Colonic mucosa (tissue), 4 donors: ENCODE data around the gene SPOCK3. TPM values are rescaled to one million over a fixed set of nuclear protein-coding genes. Genes with fewer than 3 reads are reported as not detected.

Experiments
- DNase-seq: peaks from one replicate; pipeline ENCODE4 v3.0.0-alpha.2; 2020
- H3K27ac ChIP-seq: fragments of 200-600 bp; one replicate; pipeline ENCODE4 v1.8.0; 2021
- H3K27me3 ChIP-seq: fragments of 200-600 bp; one replicate; pipeline ENCODE4 v1.8.0; 2021
- H3K36me3 ChIP-seq: fragments of 200-600 bp; one replicate; pipeline ENCODE4 v1.8.0; 2021
- H3K4me1 ChIP-seq: fragments of 200-600 bp; one replicate; pipeline ENCODE4 v1.8.0; 2021; ENCODE audit warnings: mild to moderate bottlenecking
- H3K4me3 ChIP-seq: fragments of 200-600 bp; one replicate; pipeline ENCODE4 v1.8.0; 2021
- H3K9ac ChIP-seq, 2 donors: one replicate each; pipeline ENCODE4 v1.7.0; 2013; ENCODE audit warnings: control low read depth in 2 of 2, low read depth in 2 of 2, low read length in 2 of 2
- H3K9me3 ChIP-seq: fragments of 200-600 bp; one replicate; pipeline ENCODE4 v1.8.0; 2021
- intact Hi-C: fragments of 100-400 bp; cut with DNase I; formaldehyde crosslinking; loops from one replicate; pipeline ENCODE4 v1.14.1; 2022
- total RNA-seq, 2 donors: library from RNA; stranded (reverse); fragmentation: NEBNext Ultra II Directional in 1 of 2; extraction: Animal tissue kit (Norgen Biotek cat#: 25700) in 1 of 2; gene quantifications; one replicate each; pipeline ENCODE4 v1.2.1, GENCODE V29; 2021
- TF ChIP-seq, protein P1 (sequence below): fragments of 200-600 bp; IDR thresholded peaks from one replicate; pipeline ENCODE4 v1.8.0; 2022; ENCODE audit warnings: antibody characterized with exemption, mild to moderate bottlenecking
- donor health status: healthy.
- donor health status: DM: no; HTN: no; CAD: no.
- donor health status: DM: no; HTN: no; CAD: no.

The SPOCK3 gene
- total RNA-seq, 2 donors from 2014 or later: 0.77 TPM; not detected in 1

GRCh38 chr4:166903408-166903807 is 330.9 kb downstream of the SPOCK3 start:
- no peak overlapping the region for H3K9ac ChIP-seq
- intact Hi-C loops: no loop called here
- H3K9me3 ChIP-seq: no peaks in the 10 kb centered on the region
- DNase-seq: no peak
- H3K4me1 ChIP-seq: no peaks in the 10 kb centered on the region
- H3K4me3 ChIP-seq: no peak overlapping the region
- no peaks in the 10 kb centered on the region for H3K27me3 ChIP-seq
- no peak overlapping the region for H3K27ac ChIP-seq
- TF ChIP-seq, protein P1, sequence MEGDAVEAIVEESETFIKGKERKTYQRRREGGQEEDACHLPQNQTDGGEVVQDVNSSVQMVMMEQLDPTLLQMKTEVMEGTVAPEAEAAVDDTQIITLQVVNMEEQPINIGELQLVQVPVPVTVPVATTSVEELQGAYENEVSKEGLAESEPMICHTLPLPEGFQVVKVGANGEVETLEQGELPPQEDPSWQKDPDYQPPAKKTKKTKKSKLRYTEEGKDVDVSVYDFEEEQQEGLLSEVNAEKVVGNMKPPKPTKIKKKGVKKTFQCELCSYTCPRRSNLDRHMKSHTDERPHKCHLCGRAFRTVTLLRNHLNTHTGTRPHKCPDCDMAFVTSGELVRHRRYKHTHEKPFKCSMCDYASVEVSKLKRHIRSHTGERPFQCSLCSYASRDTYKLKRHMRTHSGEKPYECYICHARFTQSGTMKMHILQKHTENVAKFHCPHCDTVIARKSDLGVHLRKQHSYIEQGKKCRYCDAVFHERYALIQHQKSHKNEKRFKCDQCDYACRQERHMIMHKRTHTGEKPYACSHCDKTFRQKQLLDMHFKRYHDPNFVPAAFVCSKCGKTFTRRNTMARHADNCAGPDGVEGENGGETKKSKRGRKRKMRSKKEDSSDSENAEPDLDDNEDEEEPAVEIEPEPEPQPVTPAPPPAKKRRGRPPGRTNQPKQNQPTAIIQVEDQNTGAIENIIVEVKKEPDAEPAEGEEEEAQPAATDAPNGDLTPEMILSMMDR: no peak
- no peaks in the 10 kb centered on the region for H3K36me3 ChIP-seq

- DNase-seq: no peak
- H3K9me3 ChIP-seq: no peaks in the 10 kb centered on the region
- H3K4me3 ChIP-seq: no peak overlapping the region
- H3K27me3 ChIP-seq: no peaks in the 10 kb centered on the region
- H3K36me3 ChIP-seq: no peaks in the 10 kb centered on the region
- intact Hi-C loops: no loop called here
- H3K9ac ChIP-seq: no peak overlapping the region
- no peak overlapping the region for H3K27ac ChIP-seq
- H3K4me1 ChIP-seq: no peaks in the 10 kb centered on the region
- TF ChIP-seq, protein P1: no peak
These were observed 331.4 kb downstream of the SPOCK3 start for GRCh38 chr4:166902941-166903340.

- TF ChIP-seq, protein P1: no peak
- H3K27ac ChIP-seq: no peak overlapping the region
- H3K9ac ChIP-seq: no peak overlapping the region
- no peaks in the 10 kb centered on the region for H3K9me3 ChIP-seq
- H3K4me1 ChIP-seq: no peaks in the 10 kb centered on the region
- no peak for DNase-seq
- no peaks in the 10 kb centered on the region for H3K27me3 ChIP-seq
- intact Hi-C loops: no loop called here
- H3K36me3 ChIP-seq: no peaks in the 10 kb centered on the region
- H3K4me3 ChIP-seq: no peak overlapping the region
These were observed 338.0 kb downstream of the SPOCK3 start for GRCh38 chr4:166896254-166896653.

GRCh38 chr4:166895771-166896170 is 338.5 kb downstream of the SPOCK3 start:
- no peaks in the 10 kb centered on the region for H3K9me3 ChIP-seq
- no peak overlapping the region for H3K27ac ChIP-seq
- H3K4me3 ChIP-seq: no peak overlapping the region
- no peak overlapping the region for H3K9ac ChIP-seq
- H3K36me3 ChIP-seq: no peaks in the 10 kb centered on the region
- no peak for DNase-seq
- intact Hi-C loops: no loop called here
- H3K4me1 ChIP-seq: no peaks in the 10 kb centered on the region
- TF ChIP-seq, protein P1: no peak
- H3K27me3 ChIP-seq: no peaks in the 10 kb centered on the region

DNA sequence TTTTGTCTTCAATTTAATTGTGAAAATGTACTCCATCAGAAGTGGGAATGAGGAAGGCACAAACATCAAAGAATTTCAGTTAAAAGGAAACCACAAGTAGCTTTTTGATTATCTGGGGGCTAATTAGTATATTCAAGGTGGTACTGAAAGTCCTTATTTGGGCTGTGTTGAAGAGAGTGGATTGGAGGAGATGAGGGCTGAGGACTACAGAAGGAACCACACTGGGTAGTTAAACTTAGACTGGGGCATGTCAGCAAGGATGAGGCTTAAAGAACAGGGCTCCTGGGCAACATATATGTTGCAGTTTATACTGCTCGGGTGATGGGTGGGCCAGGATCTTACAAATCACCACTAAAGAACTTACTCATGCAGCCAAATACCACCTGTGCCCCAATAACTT is 346.8 kb downstream of the SPOCK3 start:
- no peak overlapping the region for H3K4me3 ChIP-seq
- intact Hi-C loops: no loop called here
- H3K27me3 ChIP-seq: no peaks in the 10 kb centered on the region
- H3K36me3 ChIP-seq: no peaks in the 10 kb centered on the region
- H3K4me1 ChIP-seq: no peaks in the 10 kb centered on the region
- no peak overlapping the region for H3K9ac ChIP-seq
- DNase-seq: no peak
- H3K27ac ChIP-seq: no peak overlapping the region
- TF ChIP-seq, protein P1: no peak
- no peaks in the 10 kb centered on the region for H3K9me3 ChIP-seq

- intact Hi-C loops: no loop called here
- no peak overlapping the region for H3K4me3 ChIP-seq
- no peak overlapping the region for H3K9ac ChIP-seq
- no peaks in the 10 kb centered on the region for H3K4me1 ChIP-seq
- TF ChIP-seq, protein P1: no peak
- no peaks in the 10 kb centered on the region for H3K27me3 ChIP-seq
- no peaks in the 10 kb centered on the region for H3K9me3 ChIP-seq
- no peak for DNase-seq
- no peak overlapping the region for H3K27ac ChIP-seq
- no peaks in the 10 kb centered on the region for H3K36me3 ChIP-seq
These were observed 347.6 kb downstream of the SPOCK3 start for GRCh38 chr4:166886718-166887117.
